SK-N-SH (cell line): ENCODE data around the gene LRRC36. TPM values are rescaled to one million over a fixed set of nuclear protein-coding genes. Genes with fewer than 3 reads are reported as not detected.
A peak's percentile ranks its signal among the peaks of the same experiment; 100 is the strongest.

Experiments
- CTCF ChIA-PET: fragments of 300-600, 350-600 bp; formaldehyde crosslinking; extraction: SDS; loops from one replicate; lab custom pipeline; 2021; lab: Yijun Ruan, JAX
- POLR2A ChIA-PET: fragments of 350-600 bp; sonication (Branson Sonifier 250); formaldehyde crosslinking; extraction: SDS; loops from one replicate; lab custom pipeline; 2020; ENCODE audit warnings: antibody characterized with exemption, inconsistent platforms; lab: Yijun Ruan, JAX
- DNase-seq: peaks from one replicate; pipeline ENCODE4 v3.0.0; 2012
- H2AFZ ChIP-seq: fragments of 200-600 bp; sonication (generic); 2 replicates; pipeline ENCODE4 v1.8.1; 2016; ENCODE audit warnings: antibody characterized with exemption, mild to moderate bottlenecking, low read depth
- H3F3A ChIP-seq: fragments of 200-600 bp; sonication (generic); replicated peaks from 2 replicates; pipeline ENCODE3; 2016; ENCODE audit warnings: antibody characterized with exemption, mild to moderate bottlenecking; ENCODE audit not compliant: insufficient read depth
- H3K27ac ChIP-seq, 2 experiments: fragments of 200-500 bp in 1 of 2; fragments of 200-600 bp in 1 of 2; sonication (Bioruptor generic) in 1 of 2; sonication (generic), shearing (Covaris generic) in 1 of 2; 2 replicates each; pipeline versions ENCODE4 v1.5.1 to v1.6.1; 2014 to 2016; ENCODE audit warnings: low read depth in 2 of 2, inconsistent platforms in 1 of 2, low read length in 1 of 2, mild to moderate bottlenecking in 1 of 2, mixed read lengths in 1 of 2
- H3K27me3 ChIP-seq: fragments of 200-600 bp; sonication (generic), shearing (Covaris generic); 2 replicates; pipeline ENCODE4 v1.6.1; 2016; ENCODE audit warnings: mixed run types; ENCODE audit not compliant: insufficient read depth
- H3K36me3 ChIP-seq, 2 experiments: fragments of 200-500 bp in 1 of 2; fragments of 200-600 bp in 1 of 2; sonication (Bioruptor generic) in 1 of 2; sonication (generic) in 1 of 2; replicated peaks in 1 of 2; 2 replicates each; pipeline versions ENCODE3 to v1.5.1; 2014 to 2016; ENCODE audit warnings: low read length in 1 of 2, mild to moderate bottlenecking in 1 of 2; ENCODE audit not compliant: insufficient read depth in 2 of 2, control insufficient read depth in 1 of 2
- H3K4me1 ChIP-seq, 2 experiments: fragments of 200-500 bp in 1 of 2; fragments of 200-600 bp in 1 of 2; sonication (Bioruptor generic) in 1 of 2; sonication (generic), shearing (Covaris generic) in 1 of 2; 2 replicates each; pipeline versions ENCODE4 v1.5.1 to v1.6.1; 2014 to 2016; ENCODE audit warnings: low read depth in 1 of 2, low read length in 1 of 2, mixed run types in 1 of 2; ENCODE audit not compliant: insufficient read depth in 2 of 2, control insufficient read depth in 1 of 2
- H3K4me2 ChIP-seq: fragments of 200-600 bp; sonication (generic), shearing (Covaris generic); 2 replicates; pipeline ENCODE4 v1.6.1; 2017; ENCODE audit warnings: mixed run types
- H3K4me3 ChIP-seq, 2 experiments: fragments of 200-500 bp in 1 of 2; fragments of 200-600 bp in 1 of 2; sonication (Bioruptor generic) in 1 of 2; sonication (generic), shearing (Covaris generic) in 1 of 2; 2 replicates each; pipeline versions ENCODE4 v1.5.1 to v1.8.1; 2014 to 2016; ENCODE audit warnings: low read depth in 2 of 2, inconsistent platforms in 1 of 2, low read length in 1 of 2, mild to moderate bottlenecking in 1 of 2, mixed read lengths in 1 of 2, moderate library complexity in 1 of 2
- H3K79me2 ChIP-seq: fragments of 200-600 bp; sonication (generic); 2 replicates; pipeline ENCODE4 v1.8.1; 2017; ENCODE audit warnings: mild to moderate bottlenecking; ENCODE audit not compliant: insufficient read depth
- H3K9ac ChIP-seq: fragments of 200-600 bp; sonication (generic); 2 replicates; pipeline ENCODE4 v1.6.1; 2017; ENCODE audit warnings: mixed run types
- H3K9me2 ChIP-seq: fragments of 200-600 bp; sonication (generic); 2 replicates; pipeline ENCODE4 v1.6.1; 2017; ENCODE audit warnings: mixed run types
- H3K9me3 ChIP-seq: fragments of 200-600 bp; sonication (generic); 2 replicates; pipeline ENCODE4 v1.6.1; 2017; ENCODE audit warnings: mixed run types, mild to moderate bottlenecking, moderate library complexity
- H4K20me1 ChIP-seq: fragments of 200-600 bp; sonication (generic); 2 replicates; pipeline ENCODE4 v1.6.1; 2017; ENCODE audit warnings: mild to moderate bottlenecking, mixed run types; ENCODE audit not compliant: insufficient read depth
- CHD2 ChIP-seq: fragments of 150-350 bp; IDR thresholded peaks from 2 replicates; pipeline ENCODE4 v1.6.1; 2018; ENCODE audit warnings: low read length; ENCODE audit not compliant: partially characterized antibody
- CTCF ChIP-seq: fragments of 200-600 bp; sonication (generic); IDR thresholded peaks from 2 replicates; pipeline ENCODE4 v1.6.1; 2017; ENCODE audit warnings: antibody characterized with exemption, mild to moderate bottlenecking, moderate library complexity
- EP300 ChIP-seq, 2 experiments: IDR thresholded peaks; 2 replicates each; pipeline versions ENCODE4 v1.4.0 to v1.6.1; 2012; ENCODE audit warnings: borderline replicate concordance in 1 of 2, low read depth in 1 of 2, low read length in 1 of 2
- EZH2phosphoT487 ChIP-seq: fragments of 200-600 bp; sonication (generic); IDR thresholded peaks from 2 replicates; pipeline ENCODE4 v1.6.1; 2017; ENCODE audit warnings: low read depth, mixed run types, mild to moderate bottlenecking, antibody characterized with exemption, moderate library complexity, borderline replicate concordance
- FOSL2 ChIP-seq: IDR thresholded peaks from 2 replicates; pipeline ENCODE4 v1.4.0; 2012; ENCODE audit warnings: low read depth, mild to moderate bottlenecking, moderate library complexity, borderline replicate concordance
- JUND ChIP-seq: IDR thresholded peaks from 2 replicates; pipeline ENCODE4 v1.4.0; 2012
- NFIC ChIP-seq: IDR thresholded peaks from 2 replicates; pipeline ENCODE4 v1.4.0; 2012; ENCODE audit warnings: borderline replicate concordance
- NRF1 ChIP-seq: IDR thresholded peaks from 2 replicates; pipeline ENCODE4 v1.6.1; 2012; ENCODE audit warnings: low read depth, mild to moderate bottlenecking, low read length
- POLR2AphosphoS5 ChIP-seq: IDR thresholded peaks from 2 replicates; pipeline ENCODE4 v1.6.1; 2012; ENCODE audit warnings: low read depth, low read length
- RAD21 ChIP-seq: IDR thresholded peaks from 2 replicates; pipeline ENCODE4 v1.6.1; 2012; ENCODE audit warnings: mild to moderate bottlenecking, low read length
- RCOR1 ChIP-seq: fragments of 150-350 bp; IDR thresholded peaks from 2 replicates; pipeline ENCODE4 v1.6.1; 2017; ENCODE audit warnings: antibody characterized with exemption, low read length
- TCF12 ChIP-seq: IDR thresholded peaks from 2 replicates; pipeline ENCODE4 v1.4.0; 2012
- TEAD4 ChIP-seq: IDR thresholded peaks from 2 replicates; pipeline ENCODE4 v1.4.0; 2012; ENCODE audit warnings: mild to moderate bottlenecking, borderline replicate concordance; ENCODE audit not compliant: insufficient read depth
- YY1 ChIP-seq: IDR thresholded peaks from 2 replicates; pipeline ENCODE4 v1.4.0; 2012; ENCODE audit warnings: low read depth, mild to moderate bottlenecking
- WGBS: methylation state at CpG from one replicate; pipeline ENCODE4 v1.1.6; 2017; ENCODE audit warnings: low lambda C conversion rate; 5-methylcytosine and 5-hydroxymethylcytosine counted together
- polyA plus RNA-seq, 3 experiments: library from polyadenylated mRNA; depleted of rRNA; stranded (reverse); fragments of >200 nt; gene quantifications; 2 replicates each; pipeline ENCODE4 v1.2.3, GENCODE V29; 2012

The LRRC36 gene
- polyA plus RNA-seq, 1 of the 3 experiments (the other 2 are of a cell fraction) = 0.92 TPM

GRCh38 chr16:67283039-67283825 lies 43.4 kb upstream of the LRRC36 start:
- peaks cover 14 to 35% of the 10 kb centered on the region in 2 experiments for H3K36me3 ChIP-seq
- POLR2A ChIA-PET = no interaction called here
- no peaks in the 10 kb centered on the region for H3K9me2 ChIP-seq
- no peak for DNase-seq
- no peak overlapping the region for H2AFZ ChIP-seq
- H3K4me3 ChIP-seq = no peak overlapping the region
- peaks cover 11 to 40% of the 10 kb centered on the region in 2 experiments; a peak in 2 of 4 replicates for H3K4me1 ChIP-seq
- peaks cover 9% of the 10 kb centered on the region for H3F3A ChIP-seq
- no peak overlapping the region for H3K4me2 ChIP-seq
- WGBS = 92% methylated on average over 7 of the region's 7 CpGs
- H3K27me3 ChIP-seq = no peaks in the 10 kb centered on the region
- H4K20me1 ChIP-seq = no peaks in the 10 kb centered on the region
- H3K9ac ChIP-seq = no peak overlapping the region
- CTCF ChIA-PET = interaction anchor here (1.0 to 4.4 kb wide), 5 partner anchors 10 to 329 kb away, joined by 3 to 24 read pairs (median 8); partner anchors contain the start of genes KCTD19 and LRRC36
- TF ChIP-seq FOSL2 (no peak), CTCF (peak; percentile 18), POLR2AphosphoS5 (no peak), JUND (no peak)
- peaks cover 18% of the 10 kb centered on the region for H3K79me2 ChIP-seq
- H3K9me3 ChIP-seq = no peaks in the 10 kb centered on the region
- no peak overlapping the region for H3K27ac ChIP-seq

GRCh38 chr16:67283826-67284555 lies 42.6 kb upstream of the LRRC36 start:
- ChIA-PET CTCF (interaction anchor here (0.8 to 4.4 kb wide), 13 partner anchors 9 to 134 kb away, joined by 3 to 24 read pairs (median 7); partner anchors contain the start of genes FHOD1, KCTD19, LRRC36 and SLC9A5), POLR2A (interaction anchor here (0.5 to 1.1 kb wide), 2 partner anchors 57 to 487 kb away, joined by 3 read pairs; partner anchors contain the start of gene TMEM208)
- Histone ChIP-seq H3K4me2 (no peak overlapping the region), H2AFZ (no peak overlapping the region), H3K79me2 (peaks cover 11% of the 10 kb centered on the region), H3K36me3 (peaks cover 14 to 40% of the 10 kb centered on the region in 2 experiments), H3F3A (peaks cover 3% of the 10 kb centered on the region), H3K4me1 (peaks cover 8 to 36% of the 10 kb centered on the region in 2 experiments; a peak in 2 of 4 replicates), H3K9me3 (no peaks in the 10 kb centered on the region), H3K9me2 (no peaks in the 10 kb centered on the region), H3K27ac (peak overlapping the region in 1 of 2 experiments; percentile 48; a peak in 2 of 4 replicates)
- TF ChIP-seq EP300 (IDR thresholded peaks at IDR 0.05; ENCODE audit: borderline replicate concordance in 1 of 2, low read depth in 1 of 2, low read length in 1 of 2) = no peak
- TF ChIP-seq TCF12 = no peak
- no peak for TF ChIP-seq NRF1
- TF ChIP-seq YY1 = no peak
- no peak for TF ChIP-seq TEAD4
- TF ChIP-seq JUND = no peak
- no peak for TF ChIP-seq RAD21
- TF ChIP-seq CHD2 = no peak
- TF ChIP-seq RCOR1 = no peak
- TF ChIP-seq EZH2phosphoT487 = no peak
- TF ChIP-seq NFIC = no peak
- TF ChIP-seq, all 33 proteins: peak for 0
- Histone ChIP-seq H3K9ac (no peak overlapping the region), H4K20me1 (no peaks in the 10 kb centered on the region), H3K4me3 (no peak overlapping the region), H3K27me3 (no peaks in the 10 kb centered on the region)
- WGBS = 91% methylated on average over 13 of the region's 21 CpGs
- no peak for DNase-seq
